HG03175 (cell line): ENCODE results near the gene NKX2-1.
"Not testable (repeated sequence)": the region's sequence is repeated elsewhere in the genome, so short reads cannot be mapped to it uniquely, and the experiment has no call there.

ENCODE experiments used
- ATAC-seq: cut with Tn5 transposase; IDR thresholded peaks from one replicate; pipeline ENCODE4 v1.9.1; 2021; ENCODE audit warnings: mild to moderate bottlenecking, moderate library complexity; ENCODE audit not compliant: unreplicated experiment

The NKX2-1 gene

DNA sequence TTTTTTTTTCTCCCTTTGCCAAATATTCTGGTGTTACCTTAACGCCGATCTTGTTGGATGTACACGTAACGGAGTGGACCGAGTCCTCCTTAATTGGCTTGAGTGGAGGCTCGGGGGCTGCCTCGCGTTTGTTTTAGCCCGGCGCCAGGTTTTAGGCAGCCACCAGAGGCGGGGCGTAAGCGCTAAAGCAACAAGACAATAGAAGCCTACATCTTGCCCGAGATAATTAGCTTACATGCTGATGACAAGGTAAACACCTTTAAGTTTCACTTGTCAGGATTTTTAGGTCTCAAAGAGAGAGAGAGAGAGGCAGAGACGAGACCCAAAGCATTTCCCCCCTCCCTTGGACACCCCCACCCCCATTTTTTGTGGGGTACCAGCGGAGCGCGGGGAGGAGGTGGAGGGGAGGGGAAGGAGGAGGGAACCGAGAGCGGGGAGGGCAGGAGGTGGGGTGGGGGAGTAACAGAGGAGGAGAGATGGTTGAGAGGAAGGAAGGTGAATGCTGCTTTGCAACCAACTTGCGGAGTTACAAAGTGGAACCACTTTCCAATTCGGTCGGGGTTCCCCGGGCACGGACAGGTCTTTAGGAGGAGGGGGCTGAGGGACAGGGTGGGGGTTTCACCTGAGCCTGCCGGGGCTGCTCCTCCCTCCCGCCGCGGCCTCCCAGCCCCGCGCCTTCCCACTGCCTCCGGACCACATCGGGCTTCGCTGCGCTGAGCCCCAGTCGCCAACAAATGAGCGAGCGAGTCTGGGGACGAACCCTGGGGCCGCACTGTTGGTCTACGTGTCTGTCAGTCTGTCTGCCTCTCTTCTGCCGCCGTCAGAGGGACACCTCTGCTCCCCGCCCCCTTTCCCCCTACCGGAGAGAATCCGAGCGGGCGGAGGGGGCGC lies at the start of gene NKX2-1:
Gene NKX2-1 (minus strand): TSS at position 802 of the 891 bp plus-strand sequence. CDS start 103 bp downstream, at position 699.
- no peak for ATAC-seq

DNA sequence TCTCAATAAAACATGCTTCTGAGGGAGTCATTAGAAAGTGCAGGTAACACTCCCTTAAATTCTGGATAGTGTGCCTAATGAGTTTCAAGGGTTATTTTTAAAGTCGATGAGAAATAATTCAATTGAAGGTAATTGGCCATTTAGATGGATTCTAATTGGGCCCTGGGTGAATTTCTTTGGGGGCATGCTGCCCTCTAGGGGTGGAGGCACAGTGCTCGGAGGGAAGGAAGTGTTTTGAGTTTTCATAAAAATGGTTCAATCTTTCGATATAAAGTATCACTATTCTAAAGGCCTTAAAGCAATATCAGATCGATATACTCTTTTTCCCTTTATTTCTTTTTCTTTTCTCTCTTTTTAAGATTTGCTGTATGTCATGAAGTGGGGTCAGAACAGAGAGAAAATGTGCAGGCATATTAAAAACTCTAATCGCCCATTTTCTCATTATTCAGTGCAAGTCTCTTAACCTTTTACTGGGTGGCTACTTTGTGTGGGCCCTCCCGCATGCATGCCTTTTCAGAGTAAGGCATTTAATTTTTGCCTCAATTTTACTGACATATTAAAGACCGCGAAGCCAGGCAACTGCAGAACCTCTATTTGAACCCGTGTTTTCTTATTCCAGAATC lies 36.9 kb upstream of the NKX2-1 start:
- ATAC-seq, result no peak

DNA sequence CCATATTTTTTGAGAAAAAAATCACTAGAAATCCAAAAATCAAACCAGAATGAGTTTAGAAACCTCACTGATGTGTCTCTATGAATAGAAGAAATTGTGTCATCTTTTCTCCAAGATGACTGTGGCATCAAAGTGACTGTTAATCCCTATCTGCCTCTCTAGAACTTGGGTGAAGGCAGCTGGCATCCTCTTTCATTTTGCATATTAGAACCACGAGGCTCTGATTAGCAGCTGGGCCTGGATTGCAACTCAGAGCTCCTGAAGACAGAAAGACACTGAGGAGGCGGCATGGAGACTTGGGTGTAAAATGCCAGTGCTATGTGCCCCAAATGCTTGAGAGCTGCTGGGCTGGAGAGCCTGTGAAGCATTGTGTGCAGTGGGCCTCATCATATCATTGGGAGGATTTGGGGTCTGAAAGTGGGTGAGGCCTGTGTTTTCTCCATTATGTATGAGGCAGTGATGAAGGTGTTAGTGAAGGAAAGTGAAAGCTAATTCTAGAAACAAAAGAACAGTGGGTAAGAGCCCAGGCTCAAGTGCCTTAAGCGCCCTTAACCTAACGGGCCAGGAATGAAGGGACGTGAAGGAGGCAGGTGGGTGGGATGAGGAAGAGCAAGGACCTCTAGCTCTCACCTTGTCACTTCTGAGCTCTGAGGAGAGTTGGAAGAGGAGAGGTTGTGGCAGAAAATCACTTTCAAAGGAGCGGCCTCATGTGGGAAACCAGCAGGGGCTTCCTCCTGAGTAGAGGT lies 36.1 kb upstream of the NKX2-1 start:
- no peak for ATAC-seq

DNA sequence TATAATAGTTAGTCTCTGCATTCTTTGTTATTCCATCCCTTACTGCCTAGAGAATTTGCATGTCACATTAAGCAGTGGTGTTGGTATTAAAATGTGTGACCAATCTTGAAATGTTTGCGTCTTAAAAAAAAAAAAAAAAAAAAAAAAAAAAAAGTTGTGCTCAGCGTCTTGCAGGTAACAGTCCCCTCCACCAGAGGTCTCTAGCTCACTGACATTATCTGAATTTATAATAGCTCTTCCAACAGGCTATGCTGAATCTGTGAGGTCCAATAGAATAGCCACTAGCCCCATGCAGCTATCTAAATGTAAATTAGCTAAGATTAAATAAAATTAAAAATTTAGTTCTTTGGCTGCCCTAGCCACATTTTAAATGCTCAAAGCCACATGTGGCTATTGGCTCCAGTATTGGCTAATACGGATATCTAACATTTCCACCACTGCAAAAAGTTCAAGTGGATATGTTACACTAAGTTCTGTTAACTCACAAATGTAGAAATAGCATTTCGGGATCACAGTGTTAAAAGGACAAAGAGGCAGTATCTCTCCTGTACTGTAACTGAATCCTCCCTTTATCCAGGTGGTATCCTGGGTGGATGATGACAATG lies 33.7 kb upstream of the NKX2-1 start:
- ATAC-seq, result peak; percentile 73

DNA sequence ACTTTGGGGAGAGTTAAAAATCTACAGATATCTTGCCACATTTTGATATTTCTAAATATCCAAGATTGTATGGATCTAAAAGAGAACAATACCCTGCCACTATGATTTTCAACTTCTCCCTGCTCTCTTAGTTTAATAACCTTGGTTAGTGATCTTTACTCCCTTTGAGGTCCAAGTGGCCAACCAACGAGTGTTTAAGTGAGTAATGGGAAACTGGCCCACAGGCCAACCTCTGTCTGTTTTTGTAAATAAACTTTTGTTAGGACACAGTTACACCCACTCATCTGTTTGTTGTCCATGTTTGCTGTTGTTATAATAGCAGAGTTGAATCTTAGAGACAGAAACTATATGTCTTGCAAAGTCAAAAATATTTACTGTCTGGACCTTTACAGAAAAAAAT lies 30.9 kb upstream of the NKX2-1 start:
- ATAC-seq, result no peak

DNA sequence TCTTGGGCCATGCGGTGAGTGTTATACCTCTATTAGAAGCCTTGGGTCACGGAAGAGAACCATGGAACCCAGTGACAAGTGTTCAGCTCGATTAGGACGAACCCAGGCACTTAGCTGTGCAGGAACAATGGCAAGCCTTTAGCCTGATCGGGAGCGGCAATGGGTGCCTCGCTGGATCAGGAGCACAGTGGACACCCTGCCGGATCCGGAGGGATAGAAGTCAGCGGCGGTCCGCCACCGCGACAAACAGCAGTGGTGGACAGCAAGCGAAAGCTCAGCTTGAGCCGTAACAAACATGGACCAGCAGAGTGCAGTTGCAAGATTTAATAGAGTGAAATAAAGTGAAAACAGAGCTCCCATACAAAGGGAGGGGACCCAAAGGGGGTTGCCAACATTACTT lies 24.2 kb upstream of the NKX2-1 start:
- ATAC-seq, result not testable (repeated sequence)

DNA sequence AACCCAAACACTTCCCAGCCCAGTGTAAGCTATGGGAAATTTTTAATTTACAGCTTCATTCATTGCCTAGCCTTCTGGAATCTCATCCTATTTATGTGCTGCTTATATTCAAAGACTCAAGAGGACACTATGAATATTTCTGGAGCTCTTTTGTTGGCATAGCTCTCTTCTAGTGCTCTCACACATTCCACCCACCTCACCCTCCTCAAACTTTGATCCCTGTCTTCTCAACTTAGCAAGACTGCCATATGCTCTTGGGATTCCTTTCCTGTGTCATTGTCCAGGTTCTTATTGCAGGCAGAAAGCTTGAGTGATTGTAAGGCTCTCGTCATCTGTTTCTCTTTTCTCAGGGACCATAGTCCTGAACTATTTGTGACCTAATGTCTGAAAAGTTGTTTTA lies 18.0 kb upstream of the NKX2-1 start:
- ATAC-seq, result no peak

DNA sequence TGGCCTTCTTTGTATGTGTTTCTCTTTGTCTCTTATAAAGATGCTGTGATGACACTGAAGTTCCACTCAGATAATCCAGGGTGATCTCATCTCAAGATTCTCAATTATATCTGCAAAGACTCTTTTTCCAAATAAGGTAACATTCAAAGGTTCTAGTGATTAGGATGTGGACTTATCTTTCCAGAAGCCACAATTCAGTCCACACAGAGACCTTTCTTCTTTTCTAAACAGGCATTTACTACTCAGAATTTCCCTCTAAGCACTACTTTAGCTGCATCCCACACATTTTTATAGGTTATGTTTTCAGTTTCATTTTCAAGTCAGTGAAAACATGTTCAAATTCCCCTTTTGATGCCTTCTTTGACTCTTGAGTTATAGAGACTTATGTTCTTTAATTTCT lies 9.0 kb upstream of the NKX2-1 start:
- no peak for ATAC-seq

DNA sequence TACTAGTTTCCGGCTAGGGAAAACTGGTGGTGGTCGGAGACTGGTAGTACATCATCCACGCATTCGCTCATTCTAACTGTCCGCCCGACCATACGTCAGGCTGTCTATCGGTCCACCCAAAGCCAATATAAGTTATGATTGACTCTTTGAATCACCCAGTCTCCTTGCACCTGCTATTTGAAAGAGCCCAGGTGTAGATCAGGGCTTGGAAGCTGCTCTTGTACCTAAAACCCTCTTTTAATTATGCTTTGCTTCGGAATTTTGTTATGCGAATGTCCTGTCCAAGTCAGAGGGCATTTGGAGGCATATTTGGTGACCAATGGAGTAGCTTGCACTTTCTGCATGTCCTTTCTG lies 5.7 kb upstream of the NKX2-1 start:
- no peak for ATAC-seq

DNA sequence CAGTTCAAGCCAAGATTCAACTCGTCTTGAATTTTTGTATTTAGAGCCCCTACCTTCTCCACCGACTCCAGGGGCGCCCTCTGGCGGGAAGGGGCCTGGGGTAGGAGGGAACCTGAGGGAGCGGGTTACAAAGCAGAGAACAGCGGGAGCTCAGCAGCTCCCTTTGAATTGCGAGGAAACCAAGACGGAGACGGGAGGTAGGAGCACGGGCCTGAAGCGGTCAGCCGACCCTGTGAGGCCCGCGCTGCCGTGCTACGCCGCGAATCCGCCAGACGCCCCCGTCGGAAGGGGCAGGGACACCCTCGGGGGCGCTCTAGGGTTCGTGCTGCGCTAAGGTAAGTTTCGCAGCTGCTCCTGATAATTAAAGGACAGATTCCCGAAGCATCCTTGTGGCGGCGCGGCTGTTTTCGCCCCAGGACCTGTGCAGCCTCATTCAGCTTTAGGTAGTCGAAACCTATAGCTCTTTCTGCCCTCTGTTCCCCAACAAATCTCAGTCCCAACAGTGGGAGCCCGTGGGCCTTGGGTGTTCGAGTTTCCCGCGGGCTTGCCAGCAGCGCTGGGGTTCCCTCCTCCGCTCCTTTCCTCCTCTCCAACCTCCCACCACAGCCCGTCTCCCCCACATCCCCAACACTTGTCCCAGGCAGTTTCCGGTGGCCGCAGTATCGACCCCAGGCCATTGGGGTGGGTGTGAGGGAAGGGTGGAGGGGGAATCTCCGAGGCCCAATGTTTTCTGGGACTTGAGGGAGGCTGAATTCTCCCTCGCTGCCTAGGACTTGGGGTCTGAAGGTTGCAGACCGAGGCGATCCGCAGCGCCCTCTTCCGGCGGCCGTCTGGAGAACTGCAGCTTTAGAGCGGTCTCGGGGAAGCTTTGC lies 5.1 kb upstream of the NKX2-1 start:
- ATAC-seq, result no peak

DNA sequence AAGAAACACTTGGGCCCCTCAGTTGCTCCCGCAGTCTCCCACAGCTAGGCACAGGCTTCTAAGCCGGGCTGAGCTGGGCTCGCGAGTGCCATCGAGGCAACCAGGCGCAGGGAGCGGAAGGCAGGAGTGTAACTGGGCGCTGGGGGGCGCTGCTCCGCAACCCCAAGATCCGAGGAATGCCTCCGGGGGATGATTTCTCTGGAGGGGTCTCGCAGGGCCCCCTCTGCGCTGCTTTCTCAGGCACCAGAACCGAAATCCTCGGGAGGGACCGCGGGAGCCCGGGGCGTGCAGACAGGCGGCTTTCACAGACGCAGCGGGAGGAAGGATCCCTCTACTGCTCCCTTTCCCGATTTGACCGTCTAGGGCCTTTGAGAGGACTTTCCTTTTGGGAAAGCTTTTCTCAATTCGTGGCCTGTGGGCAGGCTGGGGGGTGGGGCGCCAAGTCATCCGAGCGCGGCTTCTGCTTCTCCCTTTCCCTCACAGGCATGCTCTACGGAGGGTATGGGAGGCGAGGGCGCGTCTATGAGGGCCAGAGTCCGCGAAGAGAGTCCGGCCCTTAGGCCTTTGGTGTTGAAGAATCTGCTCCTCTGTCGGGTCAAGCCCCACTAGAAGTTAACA lies 4.3 kb upstream of the NKX2-1 start:
- ATAC-seq, result no peak

DNA sequence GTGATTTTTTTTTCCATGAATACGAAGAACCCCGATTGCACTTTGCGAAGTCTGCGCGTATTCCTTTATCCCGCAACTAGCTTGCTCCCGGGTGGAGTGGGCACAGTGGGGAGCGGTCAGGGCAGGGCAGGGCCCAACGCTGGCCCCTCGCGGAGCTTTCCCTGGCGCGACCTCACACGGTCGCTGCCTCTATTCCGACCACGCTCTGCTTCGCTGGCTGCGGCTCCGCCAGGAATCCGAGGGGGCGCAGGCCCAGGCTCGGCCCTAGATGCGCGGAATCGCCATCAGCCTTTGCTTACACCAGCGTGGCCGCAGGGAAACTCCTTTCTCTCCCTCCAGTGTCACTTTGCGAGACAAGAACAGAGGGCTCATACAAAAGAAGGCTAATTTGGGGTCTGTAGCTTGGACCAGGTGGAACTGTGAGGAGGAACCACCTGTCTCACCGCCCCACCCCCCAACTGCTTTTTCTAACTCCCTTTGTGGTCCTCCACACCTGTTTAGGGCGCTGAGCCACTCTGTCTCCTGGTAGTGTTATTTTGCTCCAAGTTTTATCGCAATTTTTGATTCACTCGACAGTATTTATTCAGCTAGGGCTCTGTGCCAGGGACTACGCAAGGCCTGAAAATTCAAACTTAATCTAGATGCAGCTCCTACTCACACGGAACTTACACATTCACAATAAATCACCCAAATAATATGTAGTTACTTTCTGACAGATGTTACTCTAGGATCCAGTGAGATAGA lies 3.1 kb upstream of the NKX2-1 start:
- no peak for ATAC-seq

DNA sequence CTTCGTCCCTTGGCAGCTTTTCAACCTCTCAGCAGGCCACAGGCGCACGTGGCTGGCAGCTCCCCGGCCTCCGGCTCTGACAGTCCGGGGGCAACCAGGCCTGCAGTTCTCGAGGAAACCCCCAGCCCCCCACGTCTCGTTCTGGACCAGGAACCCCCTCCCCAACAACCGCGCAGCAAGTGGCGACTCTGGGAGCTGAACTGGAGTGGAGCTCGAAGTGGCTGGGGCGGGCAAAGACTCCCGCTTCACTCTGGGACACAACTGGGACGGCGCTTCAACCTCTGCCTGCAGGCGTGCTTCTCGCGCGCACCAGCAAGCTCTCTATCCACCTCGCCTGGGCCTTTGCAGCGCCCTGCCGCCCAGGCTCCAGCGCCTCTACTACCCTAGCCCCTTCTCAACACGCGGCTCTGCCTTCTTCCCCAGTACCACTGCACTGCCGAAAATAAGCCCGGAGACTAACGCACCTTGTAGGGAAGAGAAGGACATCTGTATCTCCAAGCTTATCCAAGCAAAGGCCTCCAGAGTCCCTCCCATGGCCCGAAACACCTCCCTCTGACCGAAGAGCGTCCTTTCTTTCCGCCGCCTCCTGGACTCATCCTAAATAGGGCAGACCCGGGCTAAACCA lies 2.4 kb upstream of the NKX2-1 start:
- no peak for ATAC-seq

DNA sequence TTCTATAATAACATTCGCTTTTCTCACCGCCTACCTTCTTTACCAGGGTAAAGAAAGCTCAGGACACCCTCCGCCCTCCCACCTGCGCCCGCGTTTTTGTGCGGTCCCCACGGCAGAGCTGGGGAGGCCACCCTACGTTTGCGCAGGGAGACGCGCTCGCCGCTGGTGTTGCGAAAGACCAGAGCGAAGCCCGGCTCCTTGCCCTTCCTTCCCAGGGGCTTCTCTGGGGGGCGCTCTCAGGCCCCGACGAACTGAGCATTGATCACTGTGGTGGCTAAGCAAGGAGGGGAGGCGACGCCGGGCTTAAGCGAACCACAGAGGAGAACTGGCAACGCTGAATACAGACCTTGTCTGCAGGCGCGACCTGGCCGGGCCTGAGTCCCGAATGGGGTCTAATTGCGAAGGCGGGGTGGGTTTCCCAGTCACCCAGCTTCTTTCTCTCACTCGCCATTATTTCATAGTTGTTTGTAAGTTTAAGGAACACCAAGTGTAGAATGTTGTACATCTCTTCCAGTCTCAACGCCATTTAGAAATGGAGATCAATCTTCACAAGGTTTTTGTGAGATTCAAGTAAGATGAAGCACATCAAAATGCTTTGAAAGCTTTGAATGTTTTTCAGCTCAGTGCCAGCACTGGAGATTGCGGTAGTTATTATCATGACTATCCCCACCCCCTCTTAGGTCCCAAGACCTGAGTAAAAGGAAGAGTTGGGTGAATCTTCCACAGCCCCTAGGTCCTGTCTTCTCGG lies 1.7 kb upstream of the NKX2-1 start:
- ATAC-seq, result no peak

DNA sequence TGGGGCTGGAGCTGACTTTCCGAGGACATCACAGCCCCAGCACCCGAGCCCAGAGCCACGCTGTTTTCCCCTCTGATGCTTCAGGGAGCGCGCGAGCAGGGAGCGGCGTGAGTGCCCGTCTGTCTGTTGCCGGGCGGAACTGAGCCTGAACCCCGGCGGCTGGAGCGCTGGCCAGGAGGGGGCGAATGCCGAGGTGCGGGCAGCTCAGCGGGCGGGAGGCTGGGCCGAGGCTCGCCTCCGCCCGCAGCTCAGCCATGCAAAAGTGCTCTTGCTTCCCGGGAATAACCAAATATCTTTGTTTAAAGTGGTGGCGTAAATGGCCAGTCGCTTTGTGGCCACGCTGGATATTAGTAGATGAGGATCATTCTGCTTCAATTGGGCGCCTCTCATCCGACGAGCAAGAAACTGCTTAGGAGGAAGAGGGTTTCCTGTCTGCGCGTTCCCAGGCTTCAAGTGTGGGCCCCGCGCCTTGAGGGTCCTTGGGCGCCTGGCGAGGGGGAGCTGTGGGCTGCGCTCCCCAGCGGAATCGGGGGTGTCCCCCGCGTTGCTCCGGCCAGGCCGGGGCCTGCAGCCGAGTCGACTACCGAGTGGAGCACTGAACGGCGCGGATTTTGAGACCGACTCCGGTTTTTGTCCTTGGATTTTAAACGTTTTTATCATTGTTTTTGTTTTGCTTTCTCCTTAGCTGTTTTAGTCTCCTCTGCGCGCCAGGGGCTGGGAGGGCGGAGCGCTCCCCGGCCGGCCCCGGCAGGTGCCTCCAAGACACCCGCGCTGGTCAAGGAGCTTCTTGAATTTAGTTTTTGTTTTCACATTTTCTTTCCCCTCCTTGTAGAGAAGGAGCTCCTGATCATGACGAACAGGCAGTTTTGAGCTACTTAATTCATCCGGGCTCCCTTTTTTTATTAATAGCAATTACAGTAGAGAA lies 831 bp upstream of the NKX2-1 start:
- ATAC-seq, result no peak

DNA sequence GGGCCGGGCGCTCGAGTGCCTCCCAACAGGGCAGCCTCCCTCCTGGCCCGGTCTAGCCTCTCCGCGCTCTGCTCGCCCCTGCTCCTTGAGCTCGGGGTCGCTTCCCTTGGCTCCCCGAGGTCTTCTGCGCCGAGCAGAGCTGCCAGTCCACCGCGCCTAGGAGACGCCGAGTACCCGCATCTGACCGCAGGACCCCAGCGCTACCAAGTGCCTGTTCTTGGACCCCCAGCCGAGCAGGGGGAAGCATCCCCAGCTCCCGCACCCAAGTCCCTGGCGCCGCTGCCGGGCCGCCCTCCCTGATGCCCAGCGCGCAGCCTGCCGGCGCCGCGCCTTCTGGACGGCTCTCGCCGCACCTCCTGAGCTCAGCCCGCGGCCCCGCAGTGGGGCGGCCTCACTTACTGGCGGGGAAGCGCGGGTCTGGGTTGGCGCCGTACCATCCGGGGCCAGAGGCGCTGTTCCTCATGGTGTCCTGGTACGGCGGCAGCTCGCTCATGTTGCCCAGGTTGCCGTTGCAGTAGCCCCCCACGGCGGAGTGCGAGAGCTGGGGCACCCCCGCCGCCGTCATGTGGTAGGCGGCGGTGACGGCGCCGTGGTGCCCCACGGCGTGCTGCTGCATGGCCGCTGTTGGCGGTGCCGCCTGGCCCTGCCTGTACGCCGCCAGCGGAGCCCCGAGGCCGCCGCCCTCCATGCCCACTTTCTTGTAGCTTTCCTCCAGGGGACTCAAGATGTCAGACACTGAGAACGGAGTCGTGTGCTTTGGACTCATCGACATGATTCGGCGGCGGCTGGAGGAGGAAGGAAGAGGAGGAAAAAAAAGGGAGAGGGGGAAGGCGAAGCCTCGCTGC lies 1.2 kb downstream of the NKX2-1 start:
- no peak for ATAC-seq
